ENCODE results near the gene LANCL1.

The LANCL1 gene, protein sequence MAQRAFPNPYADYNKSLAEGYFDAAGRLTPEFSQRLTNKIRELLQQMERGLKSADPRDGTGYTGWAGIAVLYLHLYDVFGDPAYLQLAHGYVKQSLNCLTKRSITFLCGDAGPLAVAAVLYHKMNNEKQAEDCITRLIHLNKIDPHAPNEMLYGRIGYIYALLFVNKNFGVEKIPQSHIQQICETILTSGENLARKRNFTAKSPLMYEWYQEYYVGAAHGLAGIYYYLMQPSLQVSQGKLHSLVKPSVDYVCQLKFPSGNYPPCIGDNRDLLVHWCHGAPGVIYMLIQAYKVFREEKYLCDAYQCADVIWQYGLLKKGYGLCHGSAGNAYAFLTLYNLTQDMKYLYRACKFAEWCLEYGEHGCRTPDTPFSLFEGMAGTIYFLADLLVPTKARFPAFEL

GRCh38 chr2:210476194-210477128, at the start of gene LANCL1:
TSS of gene LANCL1 (minus strand) at chr2:210476759. CDS start at chr2:210476396, 363 bp downstream.
- DNase-seq: peak; percentile 88

- no peak for DNase-seq
Measured at GRCh38 chr2:210524533-210524932, 48.0 kb upstream of the LANCL1 start.

GRCh38 chr2:210523650-210524289, 47.2 kb upstream of the LANCL1 start:
- DNase-seq: no peak

DNA sequence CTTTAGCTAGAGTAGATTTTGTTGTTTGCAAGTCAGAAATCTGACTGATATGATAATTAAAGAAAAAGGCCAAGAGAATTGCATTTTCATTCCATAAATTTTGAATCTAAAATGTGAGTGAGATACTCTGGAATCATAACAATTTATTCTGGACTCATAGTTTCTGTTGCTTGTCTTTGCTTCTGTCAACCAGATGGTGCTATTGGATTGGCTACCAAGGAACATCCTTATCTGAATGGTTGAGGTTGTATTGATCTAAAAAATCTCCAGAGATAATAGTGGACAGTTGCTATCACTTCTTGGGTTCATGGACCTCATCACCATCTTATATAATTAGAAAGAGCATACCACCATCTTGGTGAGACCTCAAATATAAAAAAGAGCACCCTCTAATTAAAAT, 45.8 kb upstream of the LANCL1 start:
- DNase-seq: no peak

GRCh38 chr2:210519594-210519993, 43.0 kb upstream of the LANCL1 start:
- no peak for DNase-seq

DNA sequence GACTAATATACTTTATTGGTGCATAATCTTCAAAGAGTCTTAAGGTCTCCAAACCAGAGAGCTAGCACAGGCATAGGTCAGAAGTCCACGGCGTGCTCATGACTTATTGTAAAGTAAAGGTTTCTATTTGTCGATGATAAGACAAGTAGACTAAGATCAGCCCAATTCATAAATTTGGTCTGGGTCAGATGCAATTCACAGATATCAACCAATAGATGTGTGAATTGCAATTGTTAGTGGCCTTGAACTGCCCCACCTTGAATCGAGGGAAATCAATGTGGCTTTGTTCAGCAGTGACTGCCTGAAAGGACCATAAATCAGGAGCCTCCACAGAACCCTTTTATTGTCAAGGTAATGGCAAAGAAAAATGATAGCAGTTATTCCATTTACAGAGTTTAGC, 40.7 kb upstream of the LANCL1 start:
- DNase-seq: no peak

- DNase-seq: no peak
Measured at GRCh38 chr2:210515911-210516310, 39.4 kb upstream of the LANCL1 start.

GRCh38 chr2:210503725-210504191, 27.2 kb upstream of the LANCL1 start:
- DNase-seq: no peak

DNA sequence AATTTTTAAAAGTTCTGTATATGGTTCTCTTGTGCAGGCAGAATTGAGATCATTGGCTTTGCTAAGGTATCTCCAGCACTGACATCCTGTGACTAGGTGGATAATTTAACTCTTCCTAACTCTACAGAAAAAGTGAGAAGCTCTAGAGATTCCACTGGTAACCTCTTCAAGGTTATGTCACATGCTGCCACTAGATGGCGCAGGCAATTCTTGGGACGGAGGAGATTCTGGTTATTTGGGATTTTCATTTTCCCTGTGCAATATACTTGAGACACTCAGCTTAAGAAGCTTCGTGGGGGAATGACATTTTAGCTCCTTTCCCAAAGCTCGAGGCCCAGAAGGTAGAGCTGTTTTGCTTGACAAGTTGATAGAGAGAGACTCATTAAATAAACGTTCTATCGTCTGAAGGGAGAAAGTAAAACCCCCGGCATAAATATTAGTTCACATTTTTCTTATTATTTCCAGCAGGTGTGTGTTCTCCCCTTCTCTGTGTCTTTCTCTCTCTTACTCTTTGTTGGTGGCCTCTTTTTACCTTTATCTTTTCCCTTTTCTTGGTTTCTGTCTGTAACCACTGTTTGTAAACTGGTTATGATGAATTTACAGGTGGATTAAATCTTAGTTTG, 26.6 kb upstream of the LANCL1 start:
- DNase-seq: peak; percentile 49

DNA sequence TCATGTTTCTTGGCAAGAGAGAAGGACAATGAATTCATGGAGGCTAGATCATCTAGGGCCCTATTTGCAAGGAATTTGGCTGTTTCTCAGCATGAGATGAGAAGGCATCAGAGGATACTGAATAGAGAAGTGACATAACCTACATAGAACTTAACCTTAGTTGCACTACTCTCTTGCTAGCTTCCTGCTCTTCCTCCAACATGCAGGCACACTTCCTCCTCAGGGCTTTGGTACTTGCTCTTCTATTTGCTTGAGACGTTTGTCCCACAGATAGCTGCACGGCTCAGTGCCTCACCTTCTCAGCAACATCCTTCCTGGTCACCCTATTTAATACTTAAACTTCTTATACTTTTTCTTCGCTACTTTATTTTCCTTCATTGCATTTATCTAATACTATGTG, 20.0 kb upstream of the LANCL1 start:
- no peak for DNase-seq

GRCh38 chr2:210493528-210493927, 17.0 kb upstream of the LANCL1 start:
- DNase-seq: no peak

DNA sequence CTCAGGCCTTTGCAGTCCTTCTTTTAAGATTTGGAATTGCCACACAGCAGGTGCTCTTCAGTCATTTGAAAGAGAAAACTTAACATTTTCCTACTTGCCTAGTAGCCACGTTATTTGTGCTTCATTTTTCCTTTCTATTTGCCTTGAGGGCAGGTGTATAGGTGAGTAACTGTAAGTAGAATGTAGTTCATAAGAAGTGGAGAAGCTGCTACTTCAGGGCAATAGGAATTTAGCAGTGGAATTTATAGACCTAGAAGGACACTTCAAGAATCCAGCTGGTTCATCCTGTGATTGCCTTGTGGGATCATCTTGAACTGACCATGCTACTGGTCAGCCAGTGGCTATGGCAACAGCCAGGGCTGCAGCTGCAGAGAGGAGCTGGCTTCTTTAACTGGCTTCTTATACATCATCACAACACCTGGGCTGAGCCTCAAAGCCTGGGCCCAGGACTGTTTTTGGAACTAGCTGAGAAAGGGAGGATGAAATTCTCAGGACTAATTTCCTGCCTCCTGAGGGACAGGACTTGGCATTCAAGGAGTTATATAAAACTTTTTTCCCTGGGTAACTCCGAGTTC, 5.1 kb upstream of the LANCL1 start:
- peak; percentile 43 for DNase-seq

GRCh38 chr2:210480764-210481163, 4.2 kb upstream of the LANCL1 start:
- DNase-seq: no peak

DNA sequence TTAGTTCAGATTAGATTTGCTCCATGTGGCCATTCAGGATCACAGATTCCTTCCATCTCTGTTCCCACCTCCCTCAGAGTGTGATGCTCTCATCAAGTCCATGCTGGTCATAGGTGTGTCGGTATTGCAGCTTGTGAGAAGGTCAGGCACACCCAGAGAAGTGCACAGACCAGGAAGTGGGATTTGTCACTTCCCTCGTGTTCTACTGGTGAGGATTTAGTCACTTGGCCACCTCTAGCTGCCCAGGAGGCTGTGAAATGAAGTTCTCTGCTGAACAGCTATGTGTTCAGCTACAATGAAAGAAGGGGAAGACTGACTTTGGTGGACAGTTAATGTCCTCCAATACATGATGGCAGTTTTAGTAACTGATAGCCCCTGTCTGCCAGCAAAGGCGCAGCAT, 3.5 kb upstream of the LANCL1 start:
- no peak for DNase-seq

DNA sequence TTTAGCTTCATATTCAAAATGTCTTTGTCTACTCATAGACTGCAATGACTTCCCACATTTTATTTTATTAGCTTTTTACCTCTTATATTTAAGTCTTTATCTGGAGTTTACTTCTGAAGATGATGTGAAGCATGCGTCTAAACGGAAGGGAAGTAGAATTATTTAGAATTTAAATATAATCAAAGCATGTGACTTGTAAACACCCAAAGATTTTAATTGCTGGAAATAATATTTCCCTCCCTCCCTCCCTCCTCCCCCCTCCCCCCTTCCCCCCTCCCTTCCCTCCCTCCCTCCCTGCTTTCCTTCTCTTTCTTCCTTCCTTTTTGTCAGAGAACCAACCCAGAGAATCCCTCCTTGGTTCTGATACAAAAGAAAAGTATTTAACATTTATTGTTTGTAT, 2.1 kb upstream of the LANCL1 start:
- DNase-seq: no peak

GRCh38 chr2:210477496-210477895, 937 bp upstream of the LANCL1 start:
- DNase-seq: no peak

DNA sequence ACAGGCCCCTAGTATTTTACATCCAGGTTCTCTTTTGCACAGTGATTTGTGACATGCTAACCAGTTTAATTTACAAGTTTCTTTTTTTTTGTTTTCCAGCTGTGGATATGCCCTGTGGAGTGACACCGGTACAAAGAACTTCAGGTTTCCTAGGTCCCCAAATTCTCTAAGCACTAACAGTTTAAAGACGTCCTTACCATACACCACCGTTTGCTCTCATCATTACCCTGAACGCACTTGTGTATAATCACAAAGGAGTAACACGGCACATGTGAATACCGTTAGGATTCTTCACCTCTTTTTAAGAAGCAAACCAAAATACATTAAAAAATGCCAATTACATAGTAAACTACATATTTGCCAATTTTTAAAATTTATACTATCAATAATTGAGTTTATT, 853 bp downstream of the LANCL1 start:
- no peak for DNase-seq

GRCh38 chr2:210474776-210475175, 1.8 kb downstream of the LANCL1 start:
- no peak for DNase-seq

DNA sequence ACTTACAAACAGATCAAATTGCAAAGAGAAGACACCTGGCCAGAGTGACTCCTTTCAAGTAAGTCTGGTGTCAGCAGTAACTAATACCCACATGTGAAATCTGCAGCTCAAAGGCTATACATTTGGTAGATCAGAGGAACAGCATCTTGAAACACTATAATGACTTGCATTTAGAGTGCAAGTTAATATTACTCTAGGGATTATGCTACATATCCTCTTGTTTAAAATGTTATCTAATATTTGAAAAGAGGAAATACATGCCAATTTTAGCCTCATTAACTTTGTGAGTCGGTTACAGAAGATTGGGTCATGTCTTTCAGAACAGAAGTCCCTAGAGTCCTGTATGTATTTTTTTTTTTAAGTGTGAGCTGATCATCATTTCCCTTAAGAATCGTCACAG, 15.2 kb downstream of the LANCL1 start:
- no peak for DNase-seq

DNA sequence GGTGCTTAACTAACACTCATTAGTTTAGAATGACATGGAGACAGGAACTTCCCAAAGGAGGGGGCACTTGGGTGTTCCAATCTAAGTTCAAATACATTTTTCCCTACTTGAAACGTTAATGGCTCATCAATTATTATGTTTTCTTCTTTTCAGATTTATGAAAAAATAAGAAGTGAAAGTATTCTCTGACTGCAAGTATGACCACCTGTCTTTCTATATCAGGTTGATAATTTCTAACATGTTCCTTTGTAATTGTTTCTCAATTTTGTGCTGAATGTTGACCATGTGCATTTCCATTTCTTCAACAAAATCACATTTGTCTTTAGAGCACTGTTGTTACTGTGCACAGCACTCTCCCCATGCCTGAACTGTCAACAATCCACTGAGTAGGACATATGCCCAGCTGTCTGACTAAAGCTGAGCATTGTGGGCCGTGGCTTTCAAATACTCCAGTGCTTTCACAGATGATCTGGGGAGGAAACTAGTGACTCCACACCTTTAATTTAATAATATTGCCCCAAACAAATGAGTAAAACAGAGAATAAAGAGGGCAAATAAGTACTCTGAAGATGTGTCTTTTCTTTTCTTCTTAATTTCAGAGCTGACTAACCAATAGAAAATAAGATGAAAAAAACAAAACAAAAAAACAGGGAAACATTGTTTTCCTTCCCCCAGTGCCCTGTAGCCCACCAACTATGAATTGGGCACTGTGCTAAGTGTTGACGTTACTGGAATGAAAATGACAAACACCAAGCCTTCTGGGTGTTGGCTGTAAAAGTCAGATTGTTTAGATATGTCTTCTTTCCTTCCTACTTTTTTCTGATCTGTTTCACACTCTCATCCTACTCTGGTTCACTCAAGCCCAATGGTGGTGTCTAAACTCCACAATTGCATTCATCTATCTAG, 16.0 kb downstream of the LANCL1 start:
- DNase-seq: no peak

DNA sequence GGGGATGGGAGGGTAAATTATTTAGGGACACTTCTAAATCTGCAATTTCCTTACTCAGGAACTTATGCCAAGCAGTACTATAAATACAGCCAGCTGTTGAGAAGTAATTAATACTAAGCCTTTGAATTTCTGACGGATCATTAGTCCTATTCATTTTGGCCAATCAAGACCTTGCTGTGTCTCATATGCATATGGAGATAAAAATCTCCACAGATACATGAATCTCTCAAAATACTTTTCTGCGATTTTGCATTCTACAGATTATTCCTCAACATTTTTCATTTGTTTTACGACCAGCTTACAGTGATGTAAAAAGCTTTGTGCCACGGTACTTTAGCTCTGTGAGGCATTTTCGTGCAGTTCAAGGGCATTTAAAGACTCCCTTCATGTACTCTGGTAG, 16.7 kb downstream of the LANCL1 start:
- DNase-seq: no peak

Measured in right forelimb (tissue), 1 donor.